Liver (tissue), 3 donors: Measurements from ENCODE around the gene RHBDD3.

Source experiments
- ATF3 ChIP-seq: IDR thresholded peaks from 2 replicates; pipeline ENCODE4 v1.6.1; 2016; ENCODE audit warnings: antibody characterized with exemption
- CTCF ChIP-seq: fragments of 150-350 bp; IDR thresholded peaks from 2 replicates; pipeline ENCODE4 v1.5.1; 2017; ENCODE audit warnings: improper control_type of control experiment, low read depth, low read length; ENCODE audit not compliant: missing input control
- EGR1 ChIP-seq, 2 donors: IDR thresholded peaks; 2 replicates each; pipeline ENCODE4 v1.6.1; 2016 to 2018; ENCODE audit warnings: antibody characterized with exemption in 2 of 2, low read depth in 2 of 2
- GABPA ChIP-seq, 2 donors: IDR thresholded peaks in 1 of 2; conservative IDR thresholded peaks in 1 of 2; 2 replicates each; pipeline ENCODE4 v1.6.1; 2016; ENCODE audit warnings: antibody characterized with exemption in 2 of 2, mild to moderate bottlenecking in 1 of 2, moderate library complexity in 1 of 2
- MAX ChIP-seq: IDR thresholded peaks from 2 replicates; pipeline ENCODE4 v1.6.1; 2016; ENCODE audit warnings: antibody characterized with exemption
- RAD21 ChIP-seq, 2 donors: IDR thresholded peaks; 2 replicates each; pipeline ENCODE4 v1.6.1; 2016; ENCODE audit warnings: antibody characterized with exemption in 2 of 2, mild to moderate bottlenecking in 2 of 2
- REST ChIP-seq: IDR thresholded peaks from 2 replicates; pipeline ENCODE4 v1.6.1; 2016; ENCODE audit warnings: antibody characterized with exemption, mild to moderate bottlenecking
- RXRA ChIP-seq, 2 donors: IDR thresholded peaks; 2 replicates each; pipeline ENCODE4 v1.6.1; 2017 to 2018; ENCODE audit warnings: antibody characterized with exemption in 2 of 2, mild to moderate bottlenecking in 1 of 2
- SP1 ChIP-seq: IDR thresholded peaks from 2 replicates; pipeline ENCODE4 v1.6.1; 2018; ENCODE audit warnings: antibody characterized with exemption, mild to moderate bottlenecking
- TAF1 ChIP-seq: conservative IDR thresholded peaks from 2 replicates; pipeline ENCODE4 v1.6.1; 2016; ENCODE audit warnings: antibody characterized with exemption, mild to moderate bottlenecking
- YY1 ChIP-seq: IDR thresholded peaks from 2 replicates; pipeline ENCODE4 v1.6.1; 2016; ENCODE audit warnings: antibody characterized with exemption, mild to moderate bottlenecking
- ZBTB33 ChIP-seq: IDR thresholded peaks from 2 replicates; pipeline ENCODE4 v1.6.1; 2016; ENCODE audit warnings: antibody characterized with exemption
- donor health status: healthy.
- donor health status: healthy.

GRCh38 chr22:29268511-29269229 lies 889 bp upstream of the RHBDD3 start:
- TF ChIP-seq CTCF (no peak), TAF1 (no peak), REST (no peak), MAX (no peak), RAD21 (IDR thresholded peaks at IDR 0.05) (no peak), SP1 (no peak), YY1 (no peak), RXRA (IDR thresholded peaks at IDR 0.05) (no peak), EGR1 (IDR thresholded peaks at IDR 0.05; ENCODE audit: low read depth in 2 of 2) (no peak), ATF3 (no peak), ZBTB33 (no peak), GABPA (IDR thresholded peaks at IDR 0.05 in 1 of 2, conservative IDR thresholded peaks at IDR 0.05 in 1 of 2) (no peak)
